ENCODE data around the gene SLC9A3.

The SLC9A3 gene

DNA sequence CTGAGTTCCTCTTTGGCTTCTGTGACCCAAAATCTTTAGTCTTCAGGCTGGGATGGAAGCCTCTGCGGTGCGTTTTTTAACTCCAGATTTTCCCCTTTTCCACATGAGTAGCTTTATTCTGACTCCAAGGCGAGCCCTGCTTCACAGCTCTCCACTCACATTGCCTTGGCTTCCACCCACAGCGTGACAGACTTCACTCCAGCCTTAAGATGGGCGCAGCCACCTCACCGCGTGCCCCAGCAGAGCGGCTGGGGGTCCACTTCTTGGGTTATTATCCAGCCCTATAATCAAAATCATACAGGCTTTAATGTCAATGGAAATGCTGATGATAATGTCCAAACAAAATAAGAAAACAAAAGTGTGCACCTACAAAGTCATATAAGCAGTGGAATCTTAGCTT is 80.0 kb downstream of the SLC9A3 start:
- H3K4me1 Mint-ChIP-seq (ENCODE audit: low read depth): peaks cover 37% of the 10 kb centered on the region
- peak overlapping the region; percentile 91 for H3K27ac Mint-ChIP-seq
- peaks cover 16% of the 10 kb centered on the region for H3K36me3 Mint-ChIP-seq
- no peaks in the 10 kb centered on the region for H3K9me3 Mint-ChIP-seq (ENCODE audit: low read depth)
- peak overlapping the region; percentile 96 for H3K4me3 Mint-ChIP-seq
- H3K27me3 Mint-ChIP-seq: no peaks in the 10 kb centered on the region

DNA sequence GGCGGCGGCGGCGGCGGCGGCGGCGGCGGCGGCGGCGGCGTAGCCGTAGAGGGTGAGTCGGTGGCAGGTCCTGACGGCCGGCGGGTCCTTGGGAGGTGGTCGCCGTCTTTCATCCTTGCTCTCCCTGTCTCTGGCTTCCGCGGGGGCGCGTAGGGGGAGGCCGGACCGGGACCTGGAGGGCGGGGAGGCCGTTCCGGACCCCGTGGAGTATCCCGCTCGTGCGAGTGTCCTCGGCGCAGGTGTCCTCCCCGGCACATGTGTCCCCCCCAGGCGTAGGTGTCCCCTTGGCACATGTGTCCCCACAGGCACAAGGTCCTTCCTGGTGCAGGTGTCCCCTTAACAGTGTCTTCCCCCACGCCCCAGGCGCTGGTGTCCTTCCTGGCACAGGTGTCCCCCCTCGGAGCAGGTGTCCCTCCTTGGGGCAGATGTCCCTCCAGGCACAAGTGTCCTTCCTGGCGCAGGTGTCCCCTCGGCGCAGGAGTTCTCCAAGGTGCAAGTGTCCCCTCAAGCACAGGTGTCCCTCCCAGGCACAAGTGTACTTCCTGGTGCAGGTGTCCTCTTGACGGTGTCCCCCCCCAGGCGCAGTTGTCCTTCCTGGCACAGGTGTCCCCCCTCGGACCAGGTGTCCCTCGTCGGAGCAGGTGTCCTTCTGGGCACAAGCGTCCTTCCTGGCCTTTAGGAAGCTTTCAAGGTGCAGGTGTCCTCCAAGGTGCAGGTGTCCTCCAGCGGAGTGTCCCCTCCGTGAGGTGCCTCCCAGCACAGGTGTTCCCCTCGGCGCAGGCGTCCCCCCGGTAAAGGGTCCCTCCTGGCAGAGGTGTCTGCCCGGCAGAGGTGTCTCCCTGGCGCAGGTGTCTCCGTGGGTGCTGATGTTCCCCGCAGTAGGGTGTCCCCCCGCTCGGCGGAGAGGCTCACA is 80.8 kb downstream of the SLC9A3 start:
- Mint-ChIP-seq H3K27me3 (no peaks in the 10 kb centered on the region), H3K36me3 (peaks cover 11% of the 10 kb centered on the region), H3K4me3 (peak overlapping the region; percentile 96), H3K4me1 (ENCODE audit: low read depth) (peaks cover 35% of the 10 kb centered on the region), H3K9me3 (ENCODE audit: low read depth) (no peaks in the 10 kb centered on the region), H3K27ac (peak overlapping the region; percentile 91)

DNA sequence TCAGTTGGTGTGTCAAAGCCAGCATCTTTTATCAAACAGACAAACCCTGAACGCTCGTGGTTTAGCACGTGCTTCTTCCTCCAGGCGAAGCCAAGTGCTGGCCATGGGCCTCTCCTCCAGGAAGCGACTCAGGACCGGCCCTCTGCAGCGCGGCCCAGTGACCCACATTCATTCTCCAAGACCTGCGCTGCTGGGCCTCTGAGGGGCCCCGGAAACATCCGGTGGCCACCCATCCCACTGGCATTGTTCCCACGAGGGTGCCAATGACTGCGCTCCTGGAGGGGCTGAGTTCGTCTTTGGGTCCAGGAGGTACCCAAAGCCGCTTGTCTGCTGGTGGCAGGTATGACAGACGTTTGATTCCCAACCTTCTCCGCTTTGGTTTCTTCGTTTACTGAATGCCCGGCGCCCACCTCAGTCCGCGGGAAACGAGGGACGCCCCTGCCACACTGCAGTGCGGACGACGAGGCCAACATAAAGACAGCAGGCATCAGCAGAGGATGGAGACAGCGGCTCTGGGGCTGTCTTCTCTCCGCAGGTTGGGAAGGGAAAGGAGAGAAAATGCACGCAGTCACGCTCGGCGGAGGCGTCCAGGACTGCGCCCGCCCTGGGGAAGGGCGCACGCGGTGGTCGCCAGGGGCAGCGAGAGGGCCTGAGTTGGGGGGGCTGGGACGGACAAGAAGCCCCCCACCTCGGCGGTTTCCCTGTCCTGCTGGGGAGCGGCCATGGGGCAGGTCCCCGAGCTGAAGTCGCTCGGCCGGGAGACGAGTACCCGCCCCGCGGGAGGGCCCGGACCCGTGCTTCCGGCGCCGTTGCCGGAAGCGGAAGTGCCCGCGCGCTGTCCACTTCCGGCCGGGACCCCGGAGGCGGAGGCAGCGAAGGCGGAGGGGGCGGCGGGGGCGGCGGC is 81.7 kb downstream of the SLC9A3 start, which contains the start of gene EXOC3:
Gene EXOC3, plus strand, starts transcription at position 842 of the 904 bp plus-strand sequence. CDS start 3,030 bp downstream, outside the sequence.
- H3K9me3 Mint-ChIP-seq (ENCODE audit: low read depth): no peaks in the 10 kb centered on the region
- peaks cover 34% of the 10 kb centered on the region for H3K4me1 Mint-ChIP-seq (ENCODE audit: low read depth)

DNA sequence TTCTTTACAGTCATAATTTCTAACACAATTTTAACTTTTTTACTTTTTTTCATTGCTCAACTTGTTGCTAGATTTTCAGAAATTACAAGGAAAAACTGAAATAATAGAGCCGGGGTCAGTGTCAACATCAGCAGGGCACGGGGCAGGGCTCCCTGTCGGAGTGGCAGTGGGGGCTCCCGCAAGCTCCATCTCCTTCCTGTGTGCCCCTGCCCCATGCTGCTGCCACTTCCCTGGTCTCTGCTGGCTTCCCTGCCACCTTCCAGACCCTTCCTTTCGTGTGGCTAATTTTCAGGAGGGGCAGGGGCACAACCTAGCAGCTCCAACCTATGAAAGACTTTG is 82.3 kb downstream of the SLC9A3 start:
- H3K4me3 Mint-ChIP-seq: peak overlapping the region; percentile 96

More for the DNA sequence above, 81.7 kb downstream of the SLC9A3 start, which contains the start of gene EXOC3:
- H3K27ac Mint-ChIP-seq: peak within 1 kb of the TSS; percentile 97
- peak within 1 kb of the TSS; percentile 96 for H3K4me3 Mint-ChIP-seq
- no peaks in the 10 kb centered on the region for H3K27me3 Mint-ChIP-seq
- H3K36me3 Mint-ChIP-seq: peaks cover 8% of the 10 kb centered on the region

DNA sequence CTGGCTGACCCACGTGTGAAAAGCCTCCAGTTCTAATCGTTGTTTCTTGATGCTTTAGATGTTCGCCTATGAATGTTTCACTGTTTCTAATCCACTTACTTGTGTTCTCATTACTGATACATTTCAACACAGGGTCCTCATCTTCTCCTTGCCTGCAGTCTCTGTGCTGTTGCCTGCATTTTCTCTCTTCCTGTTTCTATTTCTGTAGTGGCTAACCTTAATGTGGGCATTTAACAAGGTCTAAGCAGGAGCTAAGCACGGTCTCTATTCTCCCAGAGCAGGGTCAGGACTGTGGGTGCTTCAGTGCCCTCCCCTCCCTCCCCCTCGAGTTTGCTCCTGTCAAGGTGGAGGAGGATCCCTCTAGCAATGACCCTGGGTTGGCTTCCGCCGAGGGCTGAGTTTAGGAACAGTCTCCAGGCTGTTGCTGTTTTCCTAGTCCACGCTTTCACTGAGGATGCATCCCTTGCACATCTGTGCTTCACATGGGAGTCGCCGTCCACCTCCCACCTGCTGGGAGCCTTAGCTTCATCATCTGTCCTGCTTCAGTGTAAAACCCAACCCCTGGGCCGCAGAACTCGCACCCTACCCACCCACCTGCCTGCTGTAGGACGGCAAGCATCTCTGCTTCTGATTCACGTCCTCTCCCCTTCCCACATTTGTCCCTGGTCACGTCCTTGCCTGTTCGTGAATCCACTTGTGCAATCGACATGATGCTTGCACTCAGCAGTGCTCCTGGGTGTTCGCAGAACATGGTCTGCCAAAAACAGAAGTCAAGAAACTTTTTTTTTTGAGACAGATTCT is 83.6 kb downstream of the SLC9A3 start:
- H3K27ac Mint-ChIP-seq: peak overlapping the region; percentile 64
- H3K27me3 Mint-ChIP-seq: no peaks in the 10 kb centered on the region
- H3K9me3 Mint-ChIP-seq (ENCODE audit: low read depth): no peaks in the 10 kb centered on the region
- H3K4me1 Mint-ChIP-seq (ENCODE audit: low read depth): peaks cover 22% of the 10 kb centered on the region
- H3K36me3 Mint-ChIP-seq: peaks cover 3% of the 10 kb centered on the region
- H3K4me3 Mint-ChIP-seq: peak overlapping the region; percentile 46

More for the DNA sequence above, 82.3 kb downstream of the SLC9A3 start:
- no peaks in the 10 kb centered on the region for H3K27me3 Mint-ChIP-seq
- peaks cover 7% of the 10 kb centered on the region for H3K36me3 Mint-ChIP-seq
- H3K9me3 Mint-ChIP-seq (ENCODE audit: low read depth): no peaks in the 10 kb centered on the region
- peak overlapping the region; percentile 97 for H3K27ac Mint-ChIP-seq
- peaks cover 30% of the 10 kb centered on the region for H3K4me1 Mint-ChIP-seq (ENCODE audit: low read depth)

DNA sequence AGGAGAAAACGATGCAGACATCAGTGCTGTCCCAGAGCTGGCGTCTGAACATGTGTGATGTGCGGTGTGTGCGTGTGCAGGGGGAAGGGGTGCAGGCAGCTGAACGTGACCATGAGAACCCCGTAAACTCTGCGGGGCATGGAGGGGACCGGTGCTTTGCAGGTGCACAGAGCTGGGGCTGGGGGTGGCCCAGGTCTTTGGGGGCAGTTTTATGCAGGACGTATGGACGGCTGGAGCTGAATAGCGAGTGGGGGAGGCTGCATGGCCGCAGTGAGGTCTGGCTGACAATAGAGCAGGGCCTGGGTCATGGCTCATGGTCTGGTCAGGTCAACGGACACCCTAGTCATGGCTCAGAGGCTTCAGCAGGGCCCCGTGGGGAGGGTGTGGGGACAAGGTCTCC is 84.6 kb downstream of the SLC9A3 start:
- Mint-ChIP-seq H3K36me3 (no peaks in the 10 kb centered on the region), H3K27ac (no peak overlapping the region), H3K27me3 (no peaks in the 10 kb centered on the region), H3K9me3 (ENCODE audit: low read depth) (no peaks in the 10 kb centered on the region), H3K4me3 (no peak overlapping the region), H3K4me1 (ENCODE audit: low read depth) (peaks cover 17% of the 10 kb centered on the region)

DNA sequence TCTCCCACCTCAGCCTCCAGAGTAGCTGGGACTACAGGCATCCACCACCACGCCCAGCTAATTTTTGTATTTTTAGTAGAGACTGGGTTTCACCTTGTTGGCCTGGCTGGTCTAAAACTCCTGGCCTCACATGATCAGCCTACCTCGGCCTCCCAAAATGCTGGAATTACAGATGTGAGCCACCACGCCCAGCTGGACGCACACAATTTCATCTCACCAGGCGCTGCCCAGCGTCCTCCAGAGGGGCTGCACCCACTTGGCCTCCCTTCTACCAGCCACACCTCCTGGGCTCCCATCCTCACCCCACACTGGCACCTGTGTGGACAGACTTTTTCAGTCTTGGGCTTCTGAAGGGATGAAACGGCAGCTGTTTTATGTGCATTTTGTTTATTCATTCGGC is 85.1 kb downstream of the SLC9A3 start:
- Mint-ChIP-seq H3K27me3 (no peaks in the 10 kb centered on the region), H3K9me3 (ENCODE audit: low read depth) (no peaks in the 10 kb centered on the region), H3K27ac (no peak overlapping the region), H3K36me3 (no peaks in the 10 kb centered on the region), H3K4me3 (no peak overlapping the region), H3K4me1 (ENCODE audit: low read depth) (peaks cover 13% of the 10 kb centered on the region)

DNA sequence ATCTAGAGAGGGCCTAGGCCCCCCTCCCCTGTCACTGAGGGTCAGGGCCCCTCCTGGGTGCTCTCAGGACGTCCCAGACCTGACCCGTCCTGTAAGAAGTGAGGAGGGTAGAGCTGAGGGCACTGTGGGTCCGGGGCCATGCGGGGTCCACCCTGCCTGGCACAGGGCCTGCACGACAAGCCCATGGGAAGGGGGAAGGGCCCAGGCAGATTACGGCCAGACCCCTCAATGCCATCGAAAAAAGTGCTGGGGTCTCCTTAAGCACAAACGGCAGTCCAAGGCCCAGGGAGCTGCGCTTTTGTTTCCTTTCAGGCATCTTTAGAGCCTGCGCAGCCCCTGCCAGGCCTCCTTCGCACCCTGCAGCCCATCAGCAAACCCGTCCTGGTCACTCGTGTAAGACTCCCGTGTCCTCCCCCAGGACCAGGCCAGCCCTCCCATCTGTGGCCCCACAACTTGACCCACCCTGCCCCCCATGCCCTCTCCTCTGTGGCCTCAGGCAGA is 85.7 kb downstream of the SLC9A3 start:
- H3K36me3 Mint-ChIP-seq: no peaks in the 10 kb centered on the region
- H3K27ac Mint-ChIP-seq: no peak overlapping the region
- H3K27me3 Mint-ChIP-seq: no peaks in the 10 kb centered on the region
- no peak overlapping the region for H3K4me3 Mint-ChIP-seq
- peaks cover 12% of the 10 kb centered on the region for H3K4me1 Mint-ChIP-seq (ENCODE audit: low read depth)
- no peaks in the 10 kb centered on the region for H3K9me3 Mint-ChIP-seq (ENCODE audit: low read depth)

DNA sequence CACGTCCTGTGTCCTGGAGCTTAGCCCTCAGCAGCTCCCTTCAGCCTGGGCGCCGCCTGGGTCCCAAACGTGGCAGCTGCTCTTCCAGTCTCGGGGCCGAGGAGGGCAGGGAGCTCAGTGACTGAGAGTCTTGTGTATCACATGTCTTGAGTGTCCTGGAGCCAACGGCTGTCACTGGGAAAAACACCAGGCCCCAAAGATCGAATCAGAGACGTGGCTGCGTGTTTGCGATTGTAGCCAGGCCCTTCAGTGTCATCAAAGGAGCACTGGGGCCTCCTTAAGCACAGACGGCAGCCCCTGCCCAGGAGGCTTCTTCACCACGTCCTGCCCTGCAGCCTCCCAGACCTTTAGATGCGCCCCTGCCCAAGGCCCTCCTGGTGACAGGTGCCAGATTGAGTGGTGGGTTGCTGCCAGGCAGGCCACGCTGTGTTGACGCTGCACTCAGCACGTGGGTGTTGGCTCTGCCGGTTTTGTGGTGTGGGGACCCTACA is 86.9 kb downstream of the SLC9A3 start:
- peaks cover 10% of the 10 kb centered on the region for H3K4me1 Mint-ChIP-seq (ENCODE audit: low read depth)
- no peaks in the 10 kb centered on the region for H3K9me3 Mint-ChIP-seq (ENCODE audit: low read depth)

DNA sequence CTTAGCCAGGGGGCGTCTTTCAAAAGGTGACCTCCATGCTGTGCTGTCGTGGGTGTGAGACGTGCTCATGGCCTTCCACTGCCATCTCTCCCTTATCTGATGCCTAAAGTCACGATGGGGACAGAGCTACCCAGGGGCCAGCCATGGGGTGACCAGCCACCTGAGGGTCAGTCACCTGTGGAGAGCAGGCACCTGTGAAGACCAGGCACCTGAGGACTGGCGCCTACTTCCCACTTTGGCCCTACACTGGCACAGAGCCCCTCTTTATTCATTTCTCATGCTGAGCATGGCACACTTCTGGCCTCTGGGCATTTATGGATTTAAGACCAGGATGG is 87.6 kb downstream of the SLC9A3 start:
- H3K27me3 Mint-ChIP-seq: no peaks in the 10 kb centered on the region
- H3K4me3 Mint-ChIP-seq: no peak overlapping the region
- H3K9me3 Mint-ChIP-seq (ENCODE audit: low read depth): no peaks in the 10 kb centered on the region
- no peaks in the 10 kb centered on the region for H3K36me3 Mint-ChIP-seq
- H3K27ac Mint-ChIP-seq: no peak overlapping the region
- H3K4me1 Mint-ChIP-seq (ENCODE audit: low read depth): peaks cover 4% of the 10 kb centered on the region

More for the DNA sequence above, 86.9 kb downstream of the SLC9A3 start:
- Mint-ChIP-seq H3K36me3 (no peaks in the 10 kb centered on the region), H3K4me3 (no peak overlapping the region), H3K27me3 (no peaks in the 10 kb centered on the region), H3K27ac (no peak overlapping the region)

DNA sequence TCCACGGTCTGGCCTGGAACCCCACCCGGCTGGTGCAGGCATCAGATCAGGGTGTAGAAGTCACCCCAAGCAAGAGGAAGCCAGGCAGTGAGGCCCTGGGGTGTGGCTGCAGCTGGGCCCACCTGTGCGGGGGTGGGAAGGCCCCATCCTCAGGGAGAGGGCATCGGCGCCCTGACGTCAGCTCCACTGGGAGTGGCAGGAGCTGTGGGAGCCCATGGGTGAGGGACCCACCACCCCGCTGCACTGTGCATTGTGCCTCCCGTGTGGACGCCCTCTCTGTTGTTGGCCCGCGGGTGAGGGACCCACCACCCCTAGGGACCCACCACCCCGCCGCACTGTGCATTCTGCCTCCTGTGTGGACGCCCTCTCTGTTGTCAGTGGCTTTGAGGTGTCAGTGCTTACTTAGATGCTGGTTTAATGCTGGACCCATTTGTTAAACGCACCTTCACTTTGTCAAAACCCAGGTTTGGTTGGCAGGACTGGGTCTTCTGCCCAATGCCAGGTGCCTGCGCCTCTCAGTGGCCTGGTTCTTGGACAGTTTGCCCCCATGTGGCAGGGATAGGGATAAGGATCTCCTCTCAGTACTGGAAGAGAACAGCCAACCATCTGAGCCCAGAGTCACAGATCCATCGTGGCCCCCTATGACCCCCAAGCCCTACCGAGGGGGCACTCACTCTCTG is 88.1 kb downstream of the SLC9A3 start:
- Mint-ChIP-seq H3K27me3 (no peaks in the 10 kb centered on the region), H3K4me1 (ENCODE audit: low read depth) (peaks cover 5% of the 10 kb centered on the region), H3K9me3 (ENCODE audit: low read depth) (no peaks in the 10 kb centered on the region), H3K36me3 (no peaks in the 10 kb centered on the region), H3K27ac (no peak overlapping the region), H3K4me3 (no peak overlapping the region)

DNA sequence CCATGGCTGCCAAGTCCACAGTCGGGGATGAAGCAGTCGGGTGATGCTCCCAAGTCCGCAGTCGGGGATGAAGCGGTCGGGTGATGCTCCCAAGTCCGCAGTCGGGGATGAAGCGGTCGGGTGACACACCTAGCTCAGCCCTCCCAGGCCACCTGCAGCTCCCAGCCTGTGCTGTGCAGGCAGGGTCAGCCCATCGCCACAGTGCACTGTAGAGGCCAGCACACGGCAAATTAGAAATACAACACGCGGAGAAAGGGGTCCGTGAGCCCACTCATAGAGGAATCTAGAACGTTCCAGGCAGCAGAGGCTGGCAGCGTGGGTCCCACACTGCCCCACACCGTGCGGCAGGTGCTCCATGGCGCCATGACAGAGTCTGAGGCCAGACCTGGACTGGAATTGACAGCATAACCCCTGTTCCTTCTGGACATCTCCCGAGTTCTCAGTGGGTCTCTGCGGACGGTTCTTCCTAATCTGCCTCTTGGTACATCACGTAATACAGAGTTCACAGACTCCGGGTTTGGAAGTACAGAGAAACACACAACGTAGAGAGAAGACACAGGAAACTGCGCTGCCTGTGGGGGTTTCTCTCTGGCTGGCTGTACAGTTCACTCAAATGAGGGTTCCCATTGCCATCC is 89.0 kb downstream of the SLC9A3 start:
- Mint-ChIP-seq H3K36me3 (no peaks in the 10 kb centered on the region), H3K27ac (no peak overlapping the region), H3K4me3 (no peak overlapping the region), H3K4me1 (ENCODE audit: low read depth) (peaks cover 4% of the 10 kb centered on the region), H3K9me3 (ENCODE audit: low read depth) (no peaks in the 10 kb centered on the region), H3K27me3 (no peaks in the 10 kb centered on the region)

DNA sequence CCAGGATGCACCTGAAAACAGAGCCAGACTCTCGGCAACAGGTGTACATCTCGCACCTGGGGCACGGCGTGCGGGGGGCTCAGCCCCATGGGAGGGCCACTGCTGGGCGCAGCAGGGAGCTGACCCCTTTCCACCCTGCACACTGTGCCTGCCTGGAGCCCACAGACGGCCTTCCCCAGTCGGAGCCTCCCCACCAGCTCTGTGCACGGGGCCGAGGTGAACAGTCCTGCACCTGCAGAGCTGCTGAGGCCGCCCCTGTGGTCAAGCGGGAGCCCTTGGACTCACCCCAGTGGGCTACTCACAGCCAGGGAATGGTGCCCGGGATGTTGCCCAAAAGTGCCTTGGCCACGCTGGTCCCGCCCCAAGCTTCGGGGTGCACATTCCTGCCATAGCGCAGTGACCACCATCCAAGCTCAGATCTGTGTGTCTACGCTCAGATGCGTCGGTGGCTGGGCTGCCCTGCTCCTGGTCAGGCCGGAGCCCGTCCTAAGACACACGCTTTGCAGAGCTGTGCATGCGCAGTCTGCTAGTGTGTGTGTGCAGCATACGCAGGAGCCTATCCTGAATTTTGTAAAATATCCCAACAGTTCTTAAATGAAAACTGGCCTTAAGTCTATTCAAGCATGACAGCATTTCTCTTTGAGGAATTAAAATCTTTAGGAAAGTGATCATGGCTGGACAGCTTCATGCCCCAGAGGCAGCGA is 89.7 kb downstream of the SLC9A3 start:
- Mint-ChIP-seq H3K27me3 (no peaks in the 10 kb centered on the region), H3K36me3 (peaks cover 3% of the 10 kb centered on the region), H3K27ac (no peak overlapping the region), H3K9me3 (ENCODE audit: low read depth) (no peaks in the 10 kb centered on the region), H3K4me3 (no peak overlapping the region), H3K4me1 (ENCODE audit: low read depth) (peaks cover 3% of the 10 kb centered on the region)
